ENCODE measurements around the gene EEF1AKMT4. TPM values are rescaled to one million over a fixed set of nuclear protein-coding genes. Genes with fewer than 3 reads are reported as not detected.
A peak's percentile ranks its signal among the peaks of the same experiment; 100 is the strongest.

Gene EEF1AKMT4
- total RNA-seq, 2 donors from 2014 or later = 4.1 to 11.7 TPM

GRCh38 chr3:184289426-184289938, 40.0 kb downstream of the EEF1AKMT4 start:
- intact Hi-C loops (cut with DNase I) = loop anchor here (10.0 kb wide), 1 partner anchor 245 kb away; no protein-coding TSS in a partner anchor
- DNase-seq = peak; percentile 52
- Histone ChIP-seq H3K4me3 (no peak overlapping the region), H3K27me3 (no peaks in the 10 kb centered on the region), H3K4me1 (no peaks in the 10 kb centered on the region), H3K9me3 (no peaks in the 10 kb centered on the region), H3K9ac (ENCODE audit: low read depth in 2 of 2, low read length in 2 of 2) (no peak overlapping the region), H3K36me3 (no peaks in the 10 kb centered on the region), H3K27ac (no peak overlapping the region)
- TF ChIP-seq CTCF (IDR thresholded peaks at IDR 0.05) = peak; percentile 48

- intact Hi-C loops (cut with DNase I) = loop anchor here (5.0 kb wide), 1 partner anchor 393 kb away; no protein-coding TSS in a partner anchor
Observed at GRCh38 chr3:184290331-184290730, 40.9 kb downstream of the EEF1AKMT4 start.

GRCh38 chr3:184291044-184291737, 41.7 kb downstream of the EEF1AKMT4 start:
- no peak overlapping the region for H3K27ac ChIP-seq
- no peak for DNase-seq
- no peak for TF ChIP-seq CTCF (IDR thresholded peaks at IDR 0.05)
- no peaks in the 10 kb centered on the region for H3K36me3 ChIP-seq
- no peaks in the 10 kb centered on the region for H3K9me3 ChIP-seq
- no peak overlapping the region for H3K4me3 ChIP-seq
- H3K4me1 ChIP-seq = no peaks in the 10 kb centered on the region
- H3K27me3 ChIP-seq = no peaks in the 10 kb centered on the region
- intact Hi-C loops (cut with DNase I) = loop anchor here (5.0 kb wide), 1 partner anchor 394 kb away; no protein-coding TSS in a partner anchor
- H3K9ac ChIP-seq (ENCODE audit: low read depth in 2 of 2, low read length in 2 of 2) = no peak overlapping the region

More at GRCh38 chr3:184290331-184290730, 40.9 kb downstream of the EEF1AKMT4 start:
- H3K9ac ChIP-seq (ENCODE audit: low read depth in 2 of 2, low read length in 2 of 2) = no peak overlapping the region
- no peaks in the 10 kb centered on the region for H3K4me1 ChIP-seq
- no peak overlapping the region for H3K4me3 ChIP-seq
- no peak for DNase-seq
- H3K36me3 ChIP-seq = no peaks in the 10 kb centered on the region
- TF ChIP-seq CTCF (IDR thresholded peaks at IDR 0.05) = no peak
- H3K27me3 ChIP-seq = no peaks in the 10 kb centered on the region
- no peak overlapping the region for H3K27ac ChIP-seq
- H3K9me3 ChIP-seq = no peaks in the 10 kb centered on the region

- no peaks in the 10 kb centered on the region for H3K36me3 ChIP-seq
- intact Hi-C loops (cut with DNase I) = loop anchor here (5.0 kb wide), 1 partner anchor 395 kb away; no protein-coding TSS in a partner anchor
- no peak overlapping the region for H3K9ac ChIP-seq (ENCODE audit: low read depth in 2 of 2, low read length in 2 of 2)
- H3K9me3 ChIP-seq = no peaks in the 10 kb centered on the region
- TF ChIP-seq CTCF (IDR thresholded peaks at IDR 0.05) = no peak
- H3K27ac ChIP-seq = no peak overlapping the region
- DNase-seq = no peak
- no peaks in the 10 kb centered on the region for H3K4me1 ChIP-seq
- H3K4me3 ChIP-seq = no peak overlapping the region
- no peaks in the 10 kb centered on the region for H3K27me3 ChIP-seq
Observed at GRCh38 chr3:184291738-184292445, 42.4 kb downstream of the EEF1AKMT4 start.

GRCh38 chr3:184295771-184296170, 46.3 kb downstream of the EEF1AKMT4 start:
- Histone ChIP-seq H3K4me3 (no peak overlapping the region), H3K27ac (no peak overlapping the region), H3K9me3 (no peaks in the 10 kb centered on the region), H3K27me3 (no peaks in the 10 kb centered on the region), H3K4me1 (peaks cover 9% of the 10 kb centered on the region), H3K9ac (ENCODE audit: low read depth in 2 of 2, low read length in 2 of 2) (no peak overlapping the region), H3K36me3 (peaks cover 2% of the 10 kb centered on the region)
- intact Hi-C loops (cut with DNase I) = no loop called here
- no peak for DNase-seq
- TF ChIP-seq CTCF (IDR thresholded peaks at IDR 0.05) = no peak
